ENCODE results near the gene SORBS2. TPM values are rescaled to one million over a fixed set of nuclear protein-coding genes. Genes with fewer than 3 reads are reported as not detected.

Gene SORBS2
- total RNA-seq, 1 experiment from 2014 or later = 9.7 TPM

DNA sequence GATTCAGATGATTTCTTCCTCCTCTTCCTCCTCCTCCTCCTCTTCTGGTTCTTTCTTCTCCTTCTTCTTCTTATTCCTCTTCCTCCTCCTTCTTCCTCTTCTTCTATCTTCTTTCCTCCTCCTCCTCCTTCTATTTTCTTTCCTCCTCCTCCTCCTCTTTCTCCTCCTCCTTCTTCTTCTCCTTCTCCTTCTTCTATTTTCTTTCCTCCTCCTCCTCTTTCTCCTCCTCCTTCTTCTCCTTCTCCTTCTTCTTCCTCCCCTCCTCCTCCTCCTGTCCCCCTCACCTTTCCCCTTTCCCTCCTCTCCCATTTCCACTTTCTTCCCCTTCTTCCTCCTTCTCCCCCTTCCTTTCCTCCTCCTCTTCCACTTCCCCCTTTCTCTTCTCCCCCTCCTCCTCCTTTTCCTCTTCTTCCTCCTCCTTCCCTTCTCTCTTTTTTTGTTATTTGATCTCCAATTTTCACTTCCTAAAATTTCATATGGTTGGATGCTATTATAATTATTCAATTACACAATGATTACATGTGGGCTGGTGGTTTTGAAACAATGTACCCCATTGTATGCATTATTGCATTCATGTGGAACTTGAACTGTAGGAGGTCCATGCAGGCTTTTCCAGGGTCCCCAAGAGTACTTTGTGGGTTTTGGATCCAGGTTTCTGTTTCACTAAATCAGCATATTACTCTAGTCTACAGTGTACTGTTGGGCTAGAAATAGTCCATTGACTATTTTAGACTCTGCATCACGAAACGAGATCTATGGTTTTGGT lies 68.1 kb downstream of the SORBS2 start:
- Histone ChIP-seq H3K27ac (ENCODE audit: insufficient read length, low read depth, low read length) (no peak overlapping the region), H2BK20ac (ENCODE audit: low read depth, low read length, poor library complexity, severe bottlenecking) (no peak overlapping the region), H2BK12ac (ENCODE audit: insufficient read length, low read depth, low read length) (no peak overlapping the region), H4K20me1 (ENCODE audit: control insufficient read depth, insufficient read depth, insufficient read length) (no peaks in the 10 kb centered on the region), H3K4me1 (ENCODE audit: insufficient read depth, low read length) (peaks cover 6% of the 10 kb centered on the region), H3K9me3 (ENCODE audit: control insufficient read depth, low read depth, low read length) (no peaks in the 10 kb centered on the region), H3K9ac (ENCODE audit: extremely low read depth, insufficient read length, low read length) (no peak overlapping the region), H3T11ph (ENCODE audit: low read length) (no peak overlapping the region), H3K79me1 (ENCODE audit: insufficient read depth, low read depth, low read length, poor library complexity, severe bottlenecking) (no peaks in the 10 kb centered on the region), H3K18ac (ENCODE audit: insufficient read length, low read depth, low read length) (no peak overlapping the region), H2BK5ac (ENCODE audit: insufficient read length, low read length) (no peak overlapping the region), H2AK5ac (ENCODE audit: insufficient read length, low read length) (no peak overlapping the region), H3K27me3 (ENCODE audit: insufficient read depth, low read length) (no peaks in the 10 kb centered on the region), H3K4ac (ENCODE audit: low read depth, low read length) (no peak overlapping the region), H4K91ac (ENCODE audit: insufficient read length, low read depth, low read length) (no peak overlapping the region), H2AFZ (ENCODE audit: low read length) (no peak overlapping the region), H3K23me2 (ENCODE audit: insufficient read length, low read depth, low read length, poor library complexity, severe bottlenecking) (no peaks in the 10 kb centered on the region), H3K4me2 (ENCODE audit: insufficient read depth, insufficient read length, low read length) (no peak overlapping the region), H3K56ac (ENCODE audit: insufficient read length, low read depth, low read length) (no peak overlapping the region), H2BK120ac (ENCODE audit: low read depth, low read length, poor library complexity, severe bottlenecking) (no peak overlapping the region), H4K8ac (replicated peaks; ENCODE audit: insufficient read length, low read depth, low read length) (no peak overlapping the region), H4K5ac (ENCODE audit: insufficient read length, low read depth, low read length) (no peak overlapping the region), H2BK15ac (ENCODE audit: low read depth, low read length) (no peak overlapping the region), H3K14ac (ENCODE audit: insufficient read depth, low read length) (no peak overlapping the region), H3K23ac (ENCODE audit: insufficient read length, low read depth, low read length) (no peak overlapping the region), H3K79me2 (ENCODE audit: insufficient read depth, low read length) (no peaks in the 10 kb centered on the region; the same call in 1 of the 2 replicates)
- DNase-seq = no peak
- peaks cover 0 to 2% of the 10 kb centered on the region in 2 experiments; a peak in 1 of 5 replicates for H3K9me3 Mint-ChIP-seq
- peaks cover 2% of the 10 kb centered on the region for H3K27me3 Mint-ChIP-seq (ENCODE audit: low read depth)
- TF ChIP-seq, protein P1, sequence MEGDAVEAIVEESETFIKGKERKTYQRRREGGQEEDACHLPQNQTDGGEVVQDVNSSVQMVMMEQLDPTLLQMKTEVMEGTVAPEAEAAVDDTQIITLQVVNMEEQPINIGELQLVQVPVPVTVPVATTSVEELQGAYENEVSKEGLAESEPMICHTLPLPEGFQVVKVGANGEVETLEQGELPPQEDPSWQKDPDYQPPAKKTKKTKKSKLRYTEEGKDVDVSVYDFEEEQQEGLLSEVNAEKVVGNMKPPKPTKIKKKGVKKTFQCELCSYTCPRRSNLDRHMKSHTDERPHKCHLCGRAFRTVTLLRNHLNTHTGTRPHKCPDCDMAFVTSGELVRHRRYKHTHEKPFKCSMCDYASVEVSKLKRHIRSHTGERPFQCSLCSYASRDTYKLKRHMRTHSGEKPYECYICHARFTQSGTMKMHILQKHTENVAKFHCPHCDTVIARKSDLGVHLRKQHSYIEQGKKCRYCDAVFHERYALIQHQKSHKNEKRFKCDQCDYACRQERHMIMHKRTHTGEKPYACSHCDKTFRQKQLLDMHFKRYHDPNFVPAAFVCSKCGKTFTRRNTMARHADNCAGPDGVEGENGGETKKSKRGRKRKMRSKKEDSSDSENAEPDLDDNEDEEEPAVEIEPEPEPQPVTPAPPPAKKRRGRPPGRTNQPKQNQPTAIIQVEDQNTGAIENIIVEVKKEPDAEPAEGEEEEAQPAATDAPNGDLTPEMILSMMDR (conservative IDR thresholded peaks at IDR 0.05) = no peak
- no peak overlapping the region for H3K27ac Mint-ChIP-seq
- peaks cover 29 to 50% of the 10 kb centered on the region in 2 experiments for H3K4me1 Mint-ChIP-seq
- peaks cover 0 to 30% (median 21%) of the 10 kb centered on the region in 3 experiments; a peak in 5 of 7 replicates for H3K36me3 Mint-ChIP-seq (ENCODE audit: insufficient read depth in 1 of 3, low read depth in 3 of 3)
- WGBS (ENCODE audit: extremely low coverage, insufficient read length, low lambda C conversion rate) = no CpG with 5 or more reads among the region's 2 CpGs
- no peak overlapping the region for H3K4me3 Mint-ChIP-seq
